Sigmoid colon (tissue), 4 donors: ENCODE data around the gene SORCS2.

Experiments used
- POLR2A ChIP-seq, 2 donors: fragments of 450-650 bp; IDR thresholded peaks; one replicate each; pipeline ENCODE4 v1.6.1; 2016; ENCODE audit warnings: antibody characterized with exemption in 2 of 2, mild to moderate bottlenecking in 2 of 2, moderate library complexity in 2 of 2
- POLR2AphosphoS5 ChIP-seq, 4 donors: sonication (generic); formaldehyde crosslinking; IDR thresholded peaks; one replicate each; pipeline ENCODE4 v1.6.1; 2017; ENCODE audit warnings: antibody characterized with exemption in 4 of 4

DNA sequence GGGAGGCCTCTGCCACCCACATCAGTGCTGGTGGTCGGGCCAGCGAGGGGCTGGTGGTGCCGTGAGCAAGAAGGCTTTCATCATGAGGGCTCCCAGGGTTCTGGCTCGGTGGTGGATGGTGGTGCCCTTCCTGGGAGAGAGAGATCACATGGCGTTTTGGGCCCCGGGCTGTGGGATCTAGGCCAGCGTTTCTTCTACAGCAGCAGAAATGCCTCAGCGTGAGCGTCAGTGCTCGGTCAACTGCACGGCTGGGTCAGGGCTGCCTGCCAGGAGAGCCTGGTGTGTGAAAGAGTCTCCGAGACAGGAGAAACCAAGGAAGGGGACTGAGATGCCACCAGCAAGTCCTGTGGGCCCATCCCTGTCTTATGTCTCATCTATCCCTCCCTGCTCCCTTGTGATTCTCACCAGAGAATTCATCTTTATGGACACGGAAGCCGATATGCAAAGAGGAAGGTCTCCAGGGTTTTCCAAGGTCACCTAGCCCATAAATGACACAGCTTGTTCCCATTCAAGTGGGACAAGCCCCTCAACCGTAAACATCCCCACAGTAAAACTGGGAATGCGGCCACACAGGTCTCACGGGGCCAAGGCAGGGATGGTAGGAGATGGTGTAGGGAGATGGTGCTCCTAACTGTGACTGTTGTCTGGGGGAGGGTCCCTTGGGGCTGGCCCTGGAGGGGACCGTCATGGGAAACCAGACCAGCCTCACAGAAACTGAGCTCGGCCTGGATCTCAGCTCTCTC lies 99.2 kb downstream of the SORCS2 start:
- no peak for TF ChIP-seq POLR2AphosphoS5 (IDR thresholded peaks at IDR 0.05)
- TF ChIP-seq POLR2A (IDR thresholded peaks at IDR 0.05) = no peak
